Renal cortex interstitium (tissue), 11 donors: ENCODE measurements around the gene MPG. TPM values are rescaled to one million over a fixed set of nuclear protein-coding genes. Genes with fewer than 3 reads are reported as not detected.
A peak's percentile ranks its signal among the peaks of the same experiment; 100 is the strongest.

Source experiments
- DNase-seq, 11 donors: peaks; one replicate each; pipeline ENCODE4 v3.0.0-alpha.2; 2013; ENCODE audit warnings: low read depth in 9 of 11, low spot score in 4 of 11; ENCODE audit errors: extremely low read depth in 1 of 11
- polyA plus RNA-seq, 3 donors: library from polyadenylated mRNA; unstranded; fragments of 120-200 nt; gene quantifications; one replicate each; pipeline ENCODE4 v1.2.1, GENCODE V29; 2013; ENCODE audit not compliant: insufficient read length in 3 of 3

MPG gene
- polyA plus RNA-seq, 3 donors: 15.3 to 27.1 (median 26.7) TPM

GRCh38 chr16:94918-95265 is 16.9 kb downstream of the MPG start:
- DNase-seq: no peak

- peak in 2 of 11 donors; percentile 60 to 71 for DNase-seq
Observed at GRCh38 chr16:96935-97381, 18.9 kb downstream of the MPG start.

- DNase-seq: no peak
Observed at GRCh38 chr16:97822-98221, 19.8 kb downstream of the MPG start.

- no peak for DNase-seq
Observed at GRCh38 chr16:100989-101388, 23.0 kb downstream of the MPG start.

GRCh38 chr16:101586-101985 is 23.6 kb downstream of the MPG start:
- no peak for DNase-seq

GRCh38 chr16:102060-102855 is 24.2 kb downstream of the MPG start:
- DNase-seq: peak in 1 of 11 donors; percentile 18

GRCh38 chr16:104355-104754 is 26.3 kb downstream of the MPG start:
- DNase-seq: no peak

GRCh38 chr16:104928-105327 is 26.9 kb downstream of the MPG start:
- no peak for DNase-seq

- no peak for DNase-seq
Observed at GRCh38 chr16:105521-105920, 27.5 kb downstream of the MPG start.

GRCh38 chr16:106623-107324 is 28.7 kb downstream of the MPG start:
- peak in 8 of 11 donors; percentile 56 to 76 (median 66) for DNase-seq

GRCh38 chr16:112153-112840 is 34.3 kb downstream of the MPG start:
- DNase-seq: no peak

GRCh38 chr16:114327-114726 is 36.3 kb downstream of the MPG start:
- DNase-seq: no peak

- no peak for DNase-seq
Observed at GRCh38 chr16:116015-116414, 38.0 kb downstream of the MPG start.

- DNase-seq: peak in 5 of 11 donors; percentile 37 to 62 (median 49)
Observed at GRCh38 chr16:117379-118365, 39.6 kb downstream of the MPG start.

GRCh38 chr16:118857-119256 is 40.8 kb downstream of the MPG start:
- no peak for DNase-seq

- no peak for DNase-seq
Observed at GRCh38 chr16:119295-119694, 41.3 kb downstream of the MPG start.

GRCh38 chr16:119835-120491 is 41.9 kb downstream of the MPG start:
- no peak for DNase-seq

GRCh38 chr16:120756-121155 is 42.7 kb downstream of the MPG start:
- DNase-seq: no peak
